ENCODE results near the gene BMERB1. TPM values are rescaled to one million over a fixed set of nuclear protein-coding genes. Genes with fewer than 3 reads are reported as not detected.
A peak's percentile ranks its signal among the peaks of the same experiment; 100 is the strongest.
"Not testable (repeated sequence)": the region's sequence is repeated elsewhere in the genome, so short reads cannot be mapped to it uniquely, and the experiment has no call there.

Gene BMERB1
- total RNA-seq, 1 experiment from 2014 or later: 13.6 TPM

DNA sequence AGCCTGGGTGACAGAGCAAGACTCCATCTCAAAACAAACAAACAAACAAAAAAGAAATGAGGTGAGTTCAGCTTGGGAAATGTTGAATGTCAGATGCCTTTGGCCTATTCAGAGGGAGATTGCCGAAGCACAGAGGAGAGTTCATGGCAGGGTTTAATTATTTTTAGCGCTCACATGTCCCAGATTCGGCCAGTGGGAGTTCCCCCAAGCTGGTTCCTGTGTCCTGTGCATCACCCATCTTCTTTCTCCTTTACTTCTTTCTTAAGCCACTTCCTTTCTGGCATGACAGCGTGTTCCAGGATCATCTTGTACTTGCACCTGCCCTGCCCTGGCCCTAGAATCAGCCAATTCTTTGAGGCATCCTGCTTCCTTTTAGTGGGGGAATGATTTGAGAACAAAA, 29.6 kb upstream of the BMERB1 start:
- Mint-ChIP-seq H3K4me3 (no peak overlapping the region), H3K27me3 (ENCODE audit: low read depth) (no peaks in the 10 kb centered on the region), H3K9me3 (no peaks in the 10 kb centered on the region), H3K36me3 (0 out of 2 replicates have a peak, but pooled peaks cover 2% of the 10 kb centered on the region), H3K27ac (peak overlapping the region; percentile 68; the same call in 1 of the 2 replicates), H3K4me1 (peaks cover 27% of the 10 kb centered on the region)
- ChIA-PET CTCF (no interaction called here), POLR2A (no interaction called here)
- ATAC-seq: no peak
- DNase-seq (ENCODE audit: low spot score): no peak
- TF ChIP-seq, protein P1, sequence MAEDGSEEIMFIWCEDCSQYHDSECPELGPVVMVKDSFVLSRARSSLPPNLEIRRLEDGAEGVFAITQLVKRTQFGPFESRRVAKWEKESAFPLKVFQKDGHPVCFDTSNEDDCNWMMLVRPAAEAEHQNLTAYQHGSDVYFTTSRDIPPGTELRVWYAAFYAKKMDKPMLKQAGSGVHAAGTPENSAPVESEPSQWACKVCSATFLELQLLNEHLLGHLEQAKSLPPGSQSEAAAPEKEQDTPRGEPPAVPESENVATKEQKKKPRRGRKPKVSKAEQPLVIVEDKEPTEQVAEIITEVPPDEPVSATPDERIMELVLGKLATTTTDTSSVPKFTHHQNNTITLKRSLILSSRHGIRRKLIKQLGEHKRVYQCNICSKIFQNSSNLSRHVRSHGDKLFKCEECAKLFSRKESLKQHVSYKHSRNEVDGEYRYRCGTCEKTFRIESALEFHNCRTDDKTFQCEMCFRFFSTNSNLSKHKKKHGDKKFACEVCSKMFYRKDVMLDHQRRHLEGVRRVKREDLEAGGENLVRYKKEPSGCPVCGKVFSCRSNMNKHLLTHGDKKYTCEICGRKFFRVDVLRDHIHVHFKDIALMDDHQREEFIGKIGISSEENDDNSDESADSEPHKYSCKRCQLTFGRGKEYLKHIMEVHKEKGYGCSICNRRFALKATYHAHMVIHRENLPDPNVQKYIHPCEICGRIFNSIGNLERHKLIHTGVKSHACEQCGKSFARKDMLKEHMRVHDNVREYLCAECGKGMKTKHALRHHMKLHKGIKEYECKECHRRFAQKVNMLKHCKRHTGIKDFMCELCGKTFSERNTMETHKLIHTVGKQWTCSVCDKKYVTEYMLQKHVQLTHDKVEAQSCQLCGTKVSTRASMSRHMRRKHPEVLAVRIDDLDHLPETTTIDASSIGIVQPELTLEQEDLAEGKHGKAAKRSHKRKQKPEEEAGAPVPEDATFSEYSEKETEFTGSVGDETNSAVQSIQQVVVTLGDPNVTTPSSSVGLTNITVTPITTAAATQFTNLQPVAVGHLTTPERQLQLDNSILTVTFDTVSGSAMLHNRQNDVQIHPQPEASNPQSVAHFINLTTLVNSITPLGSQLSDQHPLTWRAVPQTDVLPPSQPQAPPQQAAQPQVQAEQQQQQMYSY (CRISPR knock-in tag; IDR thresholded peaks at IDR 0.05): no peak
- TF ChIP-seq, protein P2, sequence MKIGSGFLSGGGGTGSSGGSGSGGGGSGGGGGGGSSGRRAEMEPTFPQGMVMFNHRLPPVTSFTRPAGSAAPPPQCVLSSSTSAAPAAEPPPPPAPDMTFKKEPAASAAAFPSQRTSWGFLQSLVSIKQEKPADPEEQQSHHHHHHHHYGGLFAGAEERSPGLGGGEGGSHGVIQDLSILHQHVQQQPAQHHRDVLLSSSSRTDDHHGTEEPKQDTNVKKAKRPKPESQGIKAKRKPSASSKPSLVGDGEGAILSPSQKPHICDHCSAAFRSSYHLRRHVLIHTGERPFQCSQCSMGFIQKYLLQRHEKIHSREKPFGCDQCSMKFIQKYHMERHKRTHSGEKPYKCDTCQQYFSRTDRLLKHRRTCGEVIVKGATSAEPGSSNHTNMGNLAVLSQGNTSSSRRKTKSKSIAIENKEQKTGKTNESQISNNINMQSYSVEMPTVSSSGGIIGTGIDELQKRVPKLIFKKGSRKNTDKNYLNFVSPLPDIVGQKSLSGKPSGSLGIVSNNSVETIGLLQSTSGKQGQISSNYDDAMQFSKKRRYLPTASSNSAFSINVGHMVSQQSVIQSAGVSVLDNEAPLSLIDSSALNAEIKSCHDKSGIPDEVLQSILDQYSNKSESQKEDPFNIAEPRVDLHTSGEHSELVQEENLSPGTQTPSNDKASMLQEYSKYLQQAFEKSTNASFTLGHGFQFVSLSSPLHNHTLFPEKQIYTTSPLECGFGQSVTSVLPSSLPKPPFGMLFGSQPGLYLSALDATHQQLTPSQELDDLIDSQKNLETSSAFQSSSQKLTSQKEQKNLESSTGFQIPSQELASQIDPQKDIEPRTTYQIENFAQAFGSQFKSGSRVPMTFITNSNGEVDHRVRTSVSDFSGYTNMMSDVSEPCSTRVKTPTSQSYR (CRISPR knock-in tag; IDR thresholded peaks at IDR 0.05): no peak
- TF ChIP-seq TP53 (CRISPR knock-in tag; IDR thresholded peaks at IDR 0.05) (no peak), TEAD1 (CRISPR knock-in tag; IDR thresholded peaks at IDR 0.05) (no peak), SP1 (CRISPR knock-in tag; conservative IDR thresholded peaks at IDR 0.05) (no peak)
- TF ChIP-seq, protein P3, sequence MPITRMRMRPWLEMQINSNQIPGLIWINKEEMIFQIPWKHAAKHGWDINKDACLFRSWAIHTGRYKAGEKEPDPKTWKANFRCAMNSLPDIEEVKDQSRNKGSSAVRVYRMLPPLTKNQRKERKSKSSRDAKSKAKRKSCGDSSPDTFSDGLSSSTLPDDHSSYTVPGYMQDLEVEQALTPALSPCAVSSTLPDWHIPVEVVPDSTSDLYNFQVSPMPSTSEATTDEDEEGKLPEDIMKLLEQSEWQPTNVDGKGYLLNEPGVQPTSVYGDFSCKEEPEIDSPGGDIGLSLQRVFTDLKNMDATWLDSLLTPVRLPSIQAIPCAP (CRISPR knock-in tag; IDR thresholded peaks at IDR 0.05): no peak
- TF ChIP-seq, protein P4, sequence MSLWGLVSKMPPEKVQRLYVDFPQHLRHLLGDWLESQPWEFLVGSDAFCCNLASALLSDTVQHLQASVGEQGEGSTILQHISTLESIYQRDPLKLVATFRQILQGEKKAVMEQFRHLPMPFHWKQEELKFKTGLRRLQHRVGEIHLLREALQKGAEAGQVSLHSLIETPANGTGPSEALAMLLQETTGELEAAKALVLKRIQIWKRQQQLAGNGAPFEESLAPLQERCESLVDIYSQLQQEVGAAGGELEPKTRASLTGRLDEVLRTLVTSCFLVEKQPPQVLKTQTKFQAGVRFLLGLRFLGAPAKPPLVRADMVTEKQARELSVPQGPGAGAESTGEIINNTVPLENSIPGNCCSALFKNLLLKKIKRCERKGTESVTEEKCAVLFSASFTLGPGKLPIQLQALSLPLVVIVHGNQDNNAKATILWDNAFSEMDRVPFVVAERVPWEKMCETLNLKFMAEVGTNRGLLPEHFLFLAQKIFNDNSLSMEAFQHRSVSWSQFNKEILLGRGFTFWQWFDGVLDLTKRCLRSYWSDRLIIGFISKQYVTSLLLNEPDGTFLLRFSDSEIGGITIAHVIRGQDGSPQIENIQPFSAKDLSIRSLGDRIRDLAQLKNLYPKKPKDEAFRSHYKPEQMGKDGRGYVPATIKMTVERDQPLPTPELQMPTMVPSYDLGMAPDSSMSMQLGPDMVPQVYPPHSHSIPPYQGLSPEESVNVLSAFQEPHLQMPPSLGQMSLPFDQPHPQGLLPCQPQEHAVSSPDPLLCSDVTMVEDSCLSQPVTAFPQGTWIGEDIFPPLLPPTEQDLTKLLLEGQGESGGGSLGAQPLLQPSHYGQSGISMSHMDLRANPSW (CRISPR knock-in tag; conservative IDR thresholded peaks at IDR 0.05; ENCODE audit: low read depth): no peak

DNA sequence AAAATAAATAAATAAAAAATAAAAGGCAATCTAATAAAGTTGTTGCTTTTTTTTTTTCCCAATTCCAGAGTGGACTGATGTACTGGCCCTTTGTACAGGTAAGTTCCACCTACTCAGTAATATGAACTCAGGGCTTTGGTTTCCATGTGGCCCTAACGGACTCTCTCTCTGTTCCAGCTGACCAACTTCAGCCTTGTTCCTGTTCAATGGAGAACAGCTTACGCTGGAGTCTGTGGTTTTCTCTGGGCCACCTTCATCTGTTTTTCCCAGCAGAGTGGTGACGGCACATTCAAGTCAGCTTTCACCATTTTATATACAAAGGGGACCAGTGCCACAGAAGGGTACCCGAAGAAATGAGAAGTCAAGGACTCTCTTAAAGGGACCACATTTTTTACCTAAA, 26.6 kb upstream of the BMERB1 start:
- H3K27me3 Mint-ChIP-seq (ENCODE audit: low read depth); H3K4me3 Mint-ChIP-seq; ATAC-seq; CTCF ChIA-PET; H3K9me3 Mint-ChIP-seq; POLR2A ChIA-PET; H3K27ac Mint-ChIP-seq; DNase-seq (ENCODE audit: low spot score); H3K36me3 Mint-ChIP-seq: not testable (repeated sequence)
- H3K4me1 Mint-ChIP-seq: peaks cover 13% of the 10 kb centered on the region

DNA sequence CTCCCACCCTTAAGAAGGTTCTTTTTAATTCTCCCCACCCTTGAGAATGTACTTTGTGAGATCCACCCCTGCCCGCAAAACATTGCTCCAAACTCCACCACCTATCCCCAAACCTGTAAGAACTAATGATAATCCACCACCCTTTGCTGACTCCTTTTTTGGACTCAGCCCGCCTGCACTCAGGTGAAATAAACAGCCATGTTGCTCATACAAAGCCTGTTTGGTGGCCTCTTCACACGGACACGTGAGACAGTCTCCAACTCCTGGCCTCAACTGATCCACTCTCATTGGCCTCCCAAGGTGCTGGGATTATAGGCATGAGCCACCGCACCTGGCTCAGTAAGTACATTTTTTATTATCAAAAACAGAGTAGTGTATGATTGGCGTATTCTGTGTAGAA, 24.9 kb upstream of the BMERB1 start:
- ATAC-seq; POLR2A ChIA-PET; H3K9me3 Mint-ChIP-seq; H3K4me3 Mint-ChIP-seq; H3K36me3 Mint-ChIP-seq; H3K27ac Mint-ChIP-seq; H3K27me3 Mint-ChIP-seq (ENCODE audit: low read depth); H3K4me1 Mint-ChIP-seq; DNase-seq (ENCODE audit: low spot score): not testable (repeated sequence)
- CTCF ChIA-PET: interaction anchor here (0.6 to 0.7 kb wide), 2 partner anchors 23 to 34 kb away, joined by 4 read pairs; no protein-coding TSS in a partner anchor

DNA sequence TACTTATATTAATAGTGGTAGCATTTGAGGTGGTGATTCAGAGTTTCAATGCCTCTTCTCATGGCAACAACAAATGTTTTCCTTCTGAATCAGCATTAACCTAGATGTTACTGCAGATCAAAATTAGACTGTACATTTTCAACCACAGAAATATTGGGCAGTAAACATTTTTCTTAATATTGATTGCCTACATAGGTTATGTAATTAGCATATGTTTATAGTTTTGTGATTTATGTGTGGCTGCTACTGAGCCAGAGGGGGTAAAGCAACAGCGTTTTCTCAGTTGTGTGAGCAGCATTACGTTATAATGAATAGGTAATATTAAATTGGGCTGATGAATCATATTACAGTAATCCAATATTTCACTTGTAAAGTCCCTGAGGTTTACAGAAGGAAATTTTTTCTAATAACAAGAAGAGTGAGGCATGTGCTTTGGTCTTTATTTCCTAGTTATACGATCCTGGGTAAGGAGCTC, 18.8 kb upstream of the BMERB1 start:
- Mint-ChIP-seq H3K4me1 (no peaks in the 10 kb centered on the region), H3K36me3 (no peaks in the 10 kb centered on the region), H3K9me3 (no peaks in the 10 kb centered on the region), H3K27ac (no peak overlapping the region), H3K4me3 (no peak overlapping the region), H3K27me3 (ENCODE audit: low read depth) (no peaks in the 10 kb centered on the region)
- DNase-seq (ENCODE audit: low spot score) (no peak), ATAC-seq (no peak)
- CTCF ChIA-PET: no interaction called here
- POLR2A ChIA-PET: no interaction called here
- TF ChIP-seq SMAD3 (CRISPR knock-in tag; IDR thresholded peaks at IDR 0.05; ENCODE audit: borderline replicate concordance) (no peak), ZNF219 (CRISPR knock-in tag; IDR thresholded peaks at IDR 0.05; ENCODE audit: borderline replicate concordance) (no peak), KAT7 (CRISPR knock-in tag; IDR thresholded peaks at IDR 0.05; ENCODE audit: borderline replicate concordance) (no peak), FOXJ3 (CRISPR knock-in tag; IDR thresholded peaks at IDR 0.05; ENCODE audit: borderline replicate concordance) (no peak), ZNF263 (CRISPR knock-in tag; IDR thresholded peaks at IDR 0.05; ENCODE audit: low read depth) (no peak), ZNF423 (CRISPR knock-in tag; IDR thresholded peaks at IDR 0.05) (no peak), JUN (CRISPR knock-in tag; IDR thresholded peaks at IDR 0.05) (no peak), NFYB (CRISPR knock-in tag; conservative IDR thresholded peaks at IDR 0.05; ENCODE audit: low read depth) (no peak)
- TF ChIP-seq, protein P5, sequence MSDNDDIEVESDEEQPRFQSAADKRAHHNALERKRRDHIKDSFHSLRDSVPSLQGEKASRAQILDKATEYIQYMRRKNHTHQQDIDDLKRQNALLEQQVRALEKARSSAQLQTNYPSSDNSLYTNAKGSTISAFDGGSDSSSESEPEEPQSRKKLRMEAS (CRISPR knock-in tag; IDR thresholded peaks at IDR 0.05): no peak
- TF ChIP-seq, protein P6, sequence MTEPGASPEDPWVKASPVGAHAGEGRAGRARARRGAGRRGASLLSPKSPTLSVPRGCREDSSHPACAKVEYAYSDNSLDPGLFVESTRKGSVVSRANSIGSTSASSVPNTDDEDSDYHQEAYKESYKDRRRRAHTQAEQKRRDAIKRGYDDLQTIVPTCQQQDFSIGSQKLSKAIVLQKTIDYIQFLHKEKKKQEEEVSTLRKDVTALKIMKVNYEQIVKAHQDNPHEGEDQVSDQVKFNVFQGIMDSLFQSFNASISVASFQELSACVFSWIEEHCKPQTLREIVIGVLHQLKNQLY (CRISPR knock-in tag; IDR thresholded peaks at IDR 0.05): no peak
- TF ChIP-seq, protein P7, sequence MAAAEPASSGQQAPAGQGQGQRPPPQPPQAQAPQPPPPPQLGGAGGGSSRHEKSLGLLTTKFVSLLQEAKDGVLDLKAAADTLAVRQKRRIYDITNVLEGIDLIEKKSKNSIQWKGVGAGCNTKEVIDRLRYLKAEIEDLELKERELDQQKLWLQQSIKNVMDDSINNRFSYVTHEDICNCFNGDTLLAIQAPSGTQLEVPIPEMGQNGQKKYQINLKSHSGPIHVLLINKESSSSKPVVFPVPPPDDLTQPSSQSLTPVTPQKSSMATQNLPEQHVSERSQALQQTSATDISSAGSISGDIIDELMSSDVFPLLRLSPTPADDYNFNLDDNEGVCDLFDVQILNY (CRISPR knock-in tag; IDR thresholded peaks at IDR 0.05): no peak
